ENCODE data around the gene DNAAF2.
A peak's percentile ranks its signal among the peaks of the same experiment; 100 is the strongest.

The DNAAF2 gene

GRCh38 chr14:49612671-49613070 is 22.4 kb downstream of the DNAAF2 start:
- H4K20me1 ChIP-seq (ENCODE audit: low read depth, low read length): no peaks in the 10 kb centered on the region
- peaks cover 37% of the 10 kb centered on the region for H3F3A ChIP-seq (ENCODE audit: insufficient read depth)
- no peaks in the 10 kb centered on the region for H3K9me3 ChIP-seq (ENCODE audit: insufficient read depth, low read length)
- no peak overlapping the region for H3K9ac ChIP-seq (ENCODE audit: low read length)
- H3K79me2 ChIP-seq (ENCODE audit: insufficient read depth, low read length): peaks cover 67% of the 10 kb centered on the region
- TF ChIP-seq EZH2phosphoT487 (conservative IDR thresholded peaks at IDR 0.05; ENCODE audit: low read length) (no peak), CTCF (IDR thresholded peaks at IDR 0.05; ENCODE audit: insufficient read depth, low read length, poor library complexity, severe bottlenecking) (no peak)
- no peaks in the 10 kb centered on the region for H3K9me2 ChIP-seq (replicated peaks; ENCODE audit: insufficient read depth, low read length)
- H3K27ac ChIP-seq (ENCODE audit: low read depth, low read length): no peak overlapping the region
- no peak overlapping the region for H2AFZ ChIP-seq (ENCODE audit: low read depth, low read length, severe bottlenecking)
- no peak overlapping the region for H3K4me2 ChIP-seq (ENCODE audit: low read depth, low read length, poor library complexity, severe bottlenecking)
- no peak overlapping the region for H3K4me3 ChIP-seq (ENCODE audit: insufficient read depth, low read length, poor library complexity, severe bottlenecking)
- H3K36me3 ChIP-seq (ENCODE audit: low read length): peaks cover 19% of the 10 kb centered on the region; the same call in 1 of the 2 replicates
- H3K27me3 ChIP-seq (ENCODE audit: low read length): no peaks in the 10 kb centered on the region

GRCh38 chr14:49612251-49612650 is 22.8 kb downstream of the DNAAF2 start:
- Histone ChIP-seq H3F3A (ENCODE audit: insufficient read depth) (peaks cover 33% of the 10 kb centered on the region), H3K4me3 (ENCODE audit: insufficient read depth, low read length, poor library complexity, severe bottlenecking) (no peak overlapping the region), H3K27me3 (ENCODE audit: low read length) (no peaks in the 10 kb centered on the region), H4K20me1 (ENCODE audit: low read depth, low read length) (no peaks in the 10 kb centered on the region), H3K79me2 (ENCODE audit: insufficient read depth, low read length) (peaks cover 67% of the 10 kb centered on the region), H3K4me2 (ENCODE audit: low read depth, low read length, poor library complexity, severe bottlenecking) (peak overlapping the region; percentile 2), H2AFZ (ENCODE audit: low read depth, low read length, severe bottlenecking) (no peak overlapping the region), H3K9ac (ENCODE audit: low read length) (no peak overlapping the region), H3K9me2 (replicated peaks; ENCODE audit: insufficient read depth, low read length) (no peaks in the 10 kb centered on the region), H3K36me3 (ENCODE audit: low read length) (peaks cover 19% of the 10 kb centered on the region; the same call in 1 of the 2 replicates), H3K9me3 (ENCODE audit: insufficient read depth, low read length) (no peaks in the 10 kb centered on the region), H3K27ac (ENCODE audit: low read depth, low read length) (no peak overlapping the region)
- no peak for TF ChIP-seq CTCF (IDR thresholded peaks at IDR 0.05; ENCODE audit: insufficient read depth, low read length, poor library complexity, severe bottlenecking)
- TF ChIP-seq EZH2phosphoT487 (conservative IDR thresholded peaks at IDR 0.05; ENCODE audit: low read length): no peak

- Histone ChIP-seq H2AFZ (ENCODE audit: low read depth, low read length, severe bottlenecking) (no peak overlapping the region), H3F3A (ENCODE audit: insufficient read depth) (peaks cover 13% of the 10 kb centered on the region; the same call in 1 of the 2 replicates), H3K9me2 (replicated peaks; ENCODE audit: insufficient read depth, low read length) (no peaks in the 10 kb centered on the region), H3K27me3 (ENCODE audit: low read length) (no peaks in the 10 kb centered on the region), H3K4me2 (ENCODE audit: low read depth, low read length, poor library complexity, severe bottlenecking) (no peak overlapping the region), H3K27ac (ENCODE audit: low read depth, low read length) (no peak overlapping the region), H3K36me3 (ENCODE audit: low read length) (peaks cover 22% of the 10 kb centered on the region; the same call in 1 of the 2 replicates), H3K9me3 (ENCODE audit: insufficient read depth, low read length) (no peaks in the 10 kb centered on the region), H3K4me3 (ENCODE audit: insufficient read depth, low read length, poor library complexity, severe bottlenecking) (no peak overlapping the region), H3K9ac (ENCODE audit: low read length) (no peak overlapping the region), H3K79me2 (ENCODE audit: insufficient read depth, low read length) (peaks cover 85% of the 10 kb centered on the region), H4K20me1 (ENCODE audit: low read depth, low read length) (no peaks in the 10 kb centered on the region)
- no peak for TF ChIP-seq CTCF (IDR thresholded peaks at IDR 0.05; ENCODE audit: insufficient read depth, low read length, poor library complexity, severe bottlenecking)
- TF ChIP-seq EZH2phosphoT487 (conservative IDR thresholded peaks at IDR 0.05; ENCODE audit: low read length): no peak
These were observed 27.5 kb downstream of the DNAAF2 start for GRCh38 chr14:49607583-49607982.
